Sciatic nerve (tissue), 2 donors: ENCODE results near the gene NNAT. TPM values are rescaled to one million over a fixed set of nuclear protein-coding genes. Genes with fewer than 3 reads are reported as not detected.

ENCODE experiments used
- ATAC-seq: fragments of 200-7000 bp; cut with Tn5 transposase; one replicate; pipeline ENCODE4 v1.9.1; 2020; ENCODE audit warnings: mild to moderate bottlenecking, moderate library complexity
- DNase-seq: peaks from one replicate; pipeline ENCODE4 v3.0.0-alpha.2; 2020; ENCODE audit warnings: low spot score
- intact Hi-C: fragments of 100-400 bp; cut with DNase I; formaldehyde crosslinking; loops from one replicate; pipeline ENCODE4 v1.14.2; 2022
- total RNA-seq: library from RNA; stranded (reverse); fragmentation: NEBNext Ultra II Directional; extraction: Animal tissue kit (Norgen Biotek cat#: 25700); gene quantifications from one replicate; pipeline ENCODE4 v1.2.1, GENCODE V29; 2021
- donor health status: DM: no; HTN: no; CAD: no.
- donor health status: DM: no; HTN: no; CAD: no.

NNAT gene
- total RNA-seq, 1 donor from 2014 or later = 2.1 TPM

GRCh38 chr20:37498066-37498665 is 22.9 kb upstream of the NNAT start:
- intact Hi-C loops = no loop called here
- DNase-seq (no peak), ATAC-seq (no peak)

GRCh38 chr20:37500311-37500710 is 20.7 kb upstream of the NNAT start:
- ATAC-seq = no peak
- DNase-seq = no peak
- intact Hi-C loops = no loop called here

GRCh38 chr20:37501940-37502339 is 19.1 kb upstream of the NNAT start:
- no peak for ATAC-seq
- no peak for DNase-seq
- intact Hi-C loops = loop anchor here (1.0 kb wide), 1 partner anchor 251 kb away; no protein-coding TSS in a partner anchor

GRCh38 chr20:37502654-37503053 is 18.4 kb upstream of the NNAT start:
- no peak for ATAC-seq
- no peak for DNase-seq
- intact Hi-C loops = loop anchor here (1.0 kb wide), 1 partner anchor 251 kb away; no protein-coding TSS in a partner anchor

GRCh38 chr20:37503256-37503927 is 17.7 kb upstream of the NNAT start:
- intact Hi-C loops = no loop called here
- no peak for ATAC-seq
- no peak for DNase-seq

GRCh38 chr20:37504404-37505096 is 16.5 kb upstream of the NNAT start:
- ATAC-seq (no peak), DNase-seq (no peak)

GRCh38 chr20:37505263-37506151 is 15.5 kb upstream of the NNAT start:
- ATAC-seq (no peak), DNase-seq (no peak)
- intact Hi-C loops = no loop called here

More at GRCh38 chr20:37504404-37505096, 16.5 kb upstream of the NNAT start:
- intact Hi-C loops = no loop called here

- DNase-seq = no peak
- intact Hi-C loops = no loop called here
- ATAC-seq = no peak
Measured at GRCh38 chr20:37506152-37506725, 14.8 kb upstream of the NNAT start.

- DNase-seq = no peak
- intact Hi-C loops = no loop called here
- ATAC-seq = no peak
Measured at GRCh38 chr20:37510226-37510625, 10.8 kb upstream of the NNAT start.

- ATAC-seq (no peak), DNase-seq (no peak)
- intact Hi-C loops = no loop called here
Measured at GRCh38 chr20:37511610-37512275, 9.3 kb upstream of the NNAT start.

GRCh38 chr20:37513779-37514359 is 7.2 kb upstream of the NNAT start:
- ATAC-seq = no peak
- intact Hi-C loops = no loop called here
- DNase-seq = no peak

- ATAC-seq (no peak), DNase-seq (no peak)
- intact Hi-C loops = no loop called here
Measured at GRCh38 chr20:37515876-37516275, 5.2 kb upstream of the NNAT start.

GRCh38 chr20:37516811-37517750 is 4.0 kb upstream of the NNAT start:
- DNase-seq = no peak
- no peak for ATAC-seq
- intact Hi-C loops = no loop called here

- no peak for DNase-seq
- no peak for ATAC-seq
- intact Hi-C loops = no loop called here
Measured at GRCh38 chr20:37518059-37518458, 3.0 kb upstream of the NNAT start.

GRCh38 chr20:37518606-37519507 is 2.2 kb upstream of the NNAT start:
- peak; percentile 55 for ATAC-seq
- intact Hi-C loops = no loop called here
- DNase-seq = no peak
